ENCODE measurements around the gene PAK5. TPM values are rescaled to one million over a fixed set of nuclear protein-coding genes. Genes with fewer than 3 reads are reported as not detected.

Gene PAK5
- polyA plus RNA-seq, 2 of the 4 experiments (the other 2 are of a cell fraction): 0.01 TPM; not detected in 1

DNA sequence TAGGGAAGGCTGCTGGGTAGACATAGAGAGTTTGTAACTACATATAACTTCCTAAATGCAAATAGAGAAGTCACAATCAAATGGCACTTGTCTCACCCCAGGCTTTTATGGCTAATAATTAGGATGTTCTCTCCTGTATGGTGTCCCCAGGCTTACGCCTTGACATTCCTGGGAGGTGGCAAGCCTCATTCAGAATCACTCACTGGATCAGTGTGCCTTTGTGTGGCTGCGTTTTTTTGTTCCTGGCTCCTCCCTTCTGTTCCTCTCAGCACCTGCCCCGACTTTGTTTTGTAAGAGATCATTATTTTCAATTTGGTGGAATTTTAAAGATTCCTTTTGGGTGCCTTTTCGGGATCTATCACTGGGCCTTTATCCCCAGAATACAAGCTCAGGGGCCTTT, 318.8 kb downstream of the PAK5 start:
- Histone ChIP-seq H3K4me1 (no peaks in the 10 kb centered on the region), H3K4me3 (no peak overlapping the region), H3K4me2 (no peak overlapping the region), H3K27ac (no peak overlapping the region), H3K9me3 (no peaks in the 10 kb centered on the region)
- ATAC-seq (no peak), FAIRE-seq (no peak), DNase-seq (ENCODE audit: low read depth in 1 of 2, low spot score in 1 of 2) (no peak)
- ChIA-PET CTCF (interaction anchor here (1.2 to 1.8 kb wide), 2 partner anchors 90 to 97 kb away, joined by 4 to 5 read pairs; no protein-coding TSS in a partner anchor), POLR2A (no interaction called here)
- TF ChIP-seq MAZ (IDR thresholded peaks at IDR 0.05; ENCODE audit: borderline replicate concordance, low read depth, low read length) (no peak), NR3C1 (IDR thresholded peaks at IDR 0.05) (no peak), ESRRA (IDR thresholded peaks at IDR 0.05; ENCODE audit: borderline replicate concordance, low read length) (no peak), POLR2AphosphoS2 (conservative IDR thresholded peaks at IDR 0.05; ENCODE audit: low read length) (no peak)
- WGBS (ENCODE audit: missing lambda C conversion rate): 54% methylated on average over 4 of the region's 4 CpGs

DNA sequence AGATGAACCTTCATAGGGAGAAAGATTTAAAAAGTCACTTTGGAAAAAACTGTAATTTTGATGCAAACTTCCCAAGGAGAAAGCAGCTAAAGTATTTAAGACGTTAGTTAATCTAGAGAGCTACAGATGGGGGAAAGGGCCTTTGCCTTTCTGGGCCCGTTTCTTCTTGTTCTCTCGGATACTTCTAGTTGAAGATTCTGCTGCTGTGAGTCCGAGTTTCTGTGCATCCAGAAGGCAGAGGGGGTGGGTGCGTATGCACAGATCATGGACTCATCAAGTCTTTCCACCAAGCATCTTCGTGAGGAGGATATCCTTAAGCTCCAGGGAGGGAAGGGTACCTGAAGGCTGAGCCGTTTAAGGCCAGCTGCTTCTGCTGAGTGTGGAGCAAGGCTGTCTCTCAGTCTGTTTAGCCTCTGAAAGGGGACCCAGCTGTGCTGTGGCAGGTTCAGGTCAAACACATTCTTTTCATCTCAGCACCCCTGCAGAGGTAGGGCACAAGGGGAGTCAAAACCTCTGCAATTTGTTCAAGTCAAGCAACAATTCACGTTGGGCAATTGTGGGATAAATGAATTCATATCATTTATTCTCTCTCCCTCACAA, 320.2 kb downstream of the PAK5 start:
- no peak for ATAC-seq
- 47% methylated on average over 8 of the region's 8 CpGs for WGBS (ENCODE audit: missing lambda C conversion rate)

DNA sequence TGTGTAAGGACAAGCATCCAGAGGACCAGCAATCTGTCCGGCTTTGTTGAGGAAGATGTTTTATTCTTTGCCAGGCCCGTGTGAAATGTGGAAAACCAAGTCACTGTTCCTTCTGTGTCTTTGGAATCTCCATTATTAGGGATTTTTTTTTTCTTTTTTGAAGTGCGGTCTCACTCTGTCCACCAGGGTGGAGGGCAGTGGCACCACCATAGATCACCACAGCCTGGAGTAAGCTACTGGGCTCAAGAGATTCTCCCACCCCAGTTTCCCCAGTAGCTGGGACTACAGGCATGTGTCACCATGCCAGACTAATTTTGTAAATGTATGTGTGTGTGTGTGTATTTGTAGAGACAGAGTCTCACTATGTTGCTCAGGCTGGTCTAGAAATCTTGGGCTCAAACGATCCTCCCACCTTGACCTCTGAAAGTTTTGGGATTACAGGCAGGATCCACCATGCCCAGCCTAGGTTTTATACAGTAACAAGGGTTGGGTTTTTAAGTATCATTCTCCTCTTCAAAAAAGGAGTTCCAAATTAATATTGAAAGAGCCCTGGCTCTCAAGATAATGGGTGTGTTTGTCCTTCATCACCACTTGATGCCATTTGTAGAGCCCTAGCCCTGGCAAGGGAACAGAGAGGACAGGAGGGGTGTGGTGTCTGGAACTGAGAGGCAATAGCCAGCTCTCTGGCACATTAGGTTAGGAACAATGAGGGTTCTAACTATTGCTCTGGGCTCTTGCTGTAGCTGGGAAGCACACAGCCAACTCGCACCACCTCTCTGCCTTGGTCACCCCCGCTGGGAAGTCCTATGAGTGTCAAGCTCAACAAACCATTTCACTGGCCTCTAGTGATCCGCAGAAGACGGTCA, 321.3 kb downstream of the PAK5 start:
- DNase-seq (ENCODE audit: low read depth in 1 of 2, low spot score in 1 of 2) (no peak), ATAC-seq (peak in 1 of 2 experiments; percentile 55; a peak in 3 of 6 replicates), FAIRE-seq (no peak)
- CTCF ChIA-PET: no interaction called here
- Histone ChIP-seq H3K27ac (no peak overlapping the region), H3K4me2 (no peak overlapping the region), H3K4me3 (no peak overlapping the region), H3K9me3 (no peaks in the 10 kb centered on the region), H3K4me1 (no peaks in the 10 kb centered on the region)
- WGBS (ENCODE audit: missing lambda C conversion rate): 68% methylated on average over 8 of the region's 8 CpGs
- POLR2A ChIA-PET: no interaction called here
- TF ChIP-seq ESRRA (IDR thresholded peaks at IDR 0.05; ENCODE audit: borderline replicate concordance, low read length) (no peak), EHMT2 (IDR thresholded peaks at IDR 0.05; ENCODE audit: low read depth) (no peak)

More for the DNA sequence above, 320.2 kb downstream of the PAK5 start:
- Histone ChIP-seq H3K9me3 (no peaks in the 10 kb centered on the region), H3K4me1 (no peaks in the 10 kb centered on the region), H3K4me3 (no peak overlapping the region), H3K4me2 (no peak overlapping the region), H3K27ac (no peak overlapping the region)
- ChIA-PET POLR2A (no interaction called here), CTCF (interaction anchor here (0.6 to 1.2 kb wide), 2 partner anchors 50 to 509 kb away, joined by 3 read pairs; no protein-coding TSS in a partner anchor)
- no peak for TF ChIP-seq ZFP36 (IDR thresholded peaks at IDR 0.05; ENCODE audit: borderline replicate concordance, partially characterized antibody)
- TF ChIP-seq SREBF2 (IDR thresholded peaks at IDR 0.05): no peak
- TF ChIP-seq NFE2L2 (conservative IDR thresholded peaks at IDR 0.05; ENCODE audit: low read length): no peak
- TF ChIP-seq JUNB (IDR thresholded peaks at IDR 0.05): no peak
- TF ChIP-seq, protein P1, sequence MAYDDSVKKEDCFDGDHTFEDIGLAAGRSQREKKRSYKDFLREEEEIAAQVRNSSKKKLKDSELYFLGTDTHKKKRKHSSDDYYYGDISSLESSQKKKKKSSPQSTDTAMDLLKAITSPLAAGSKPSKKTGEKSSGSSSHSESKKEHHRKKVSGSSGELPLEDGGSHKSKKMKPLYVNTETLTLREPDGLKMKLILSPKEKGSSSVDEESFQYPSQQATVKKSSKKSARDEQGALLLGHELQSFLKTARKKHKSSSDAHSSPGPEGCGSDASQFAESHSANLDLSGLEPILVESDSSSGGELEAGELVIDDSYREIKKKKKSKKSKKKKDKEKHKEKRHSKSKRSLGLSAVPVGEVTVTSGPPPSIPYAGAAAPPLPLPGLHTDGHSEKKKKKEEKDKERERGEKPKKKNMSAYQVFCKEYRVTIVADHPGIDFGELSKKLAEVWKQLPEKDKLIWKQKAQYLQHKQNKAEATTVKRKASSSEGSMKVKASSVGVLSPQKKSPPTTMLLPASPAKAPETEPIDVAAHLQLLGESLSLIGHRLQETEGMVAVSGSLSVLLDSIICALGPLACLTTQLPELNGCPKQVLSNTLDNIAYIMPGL (CRISPR knock-in tag; IDR thresholded peaks at IDR 0.05; ENCODE audit: borderline replicate concordance): no peak
- no peak for TF ChIP-seq EP300 (IDR thresholded peaks at IDR 0.05)
- TF ChIP-seq FOXS1 (CRISPR knock-in tag; IDR thresholded peaks at IDR 0.05): no peak
- TF ChIP-seq NPAS2 (CRISPR knock-in tag; IDR thresholded peaks at IDR 0.05; ENCODE audit: borderline replicate concordance): no peak
- TF ChIP-seq KDM5A (IDR thresholded peaks at IDR 0.05): no peak
- no peak for TF ChIP-seq HOXA7 (CRISPR knock-in tag; IDR thresholded peaks at IDR 0.05)
- TF ChIP-seq CBX8 (IDR thresholded peaks at IDR 0.05): no peak
- TF ChIP-seq GATA3 (IDR thresholded peaks at IDR 0.05; ENCODE audit: borderline replicate concordance): no peak
- FAIRE-seq: no peak
- DNase-seq (ENCODE audit: low read depth in 1 of 2, low spot score in 1 of 2): no peak
